ENCODE data around the gene PELO.

DNA sequence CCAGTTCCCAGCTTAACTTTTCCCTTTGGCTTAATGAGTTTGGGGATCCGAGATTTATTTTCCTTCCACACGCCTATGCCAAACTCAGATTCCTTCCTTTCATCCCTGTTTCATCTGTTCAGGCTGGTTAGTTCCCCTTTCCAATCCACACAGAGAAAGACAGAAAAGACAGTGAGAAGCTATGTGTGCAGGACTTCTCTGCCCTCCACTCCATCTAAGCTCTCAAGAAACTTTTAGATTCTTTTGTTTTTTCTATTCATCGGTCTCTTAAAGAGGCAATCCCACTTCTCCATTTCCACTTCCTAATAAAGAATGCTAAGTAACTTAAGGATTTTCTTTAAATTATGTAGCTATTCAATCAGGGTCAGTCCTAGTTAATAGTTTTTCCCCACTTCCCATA lies 11.2 kb downstream of the PELO start:
- TF ChIP-seq POLR2AphosphoS5 (IDR thresholded peaks at IDR 0.05; ENCODE audit: borderline replicate concordance, low read depth, low read length) (no peak), EZH2 (IDR thresholded peaks at IDR 0.05) (no peak), FOXP2 (optimal IDR thresholded peaks at IDR 0.05; ENCODE audit: control extremely low read depth, extremely low read length, insufficient read depth) (no peak)
